Left lung (tissue), 10 donors: ENCODE measurements around the gene TRAF1. TPM values are rescaled to one million over a fixed set of nuclear protein-coding genes. Genes with fewer than 3 reads are reported as not detected.

Experiments used
- ATAC-seq: fragments of 200-7000 bp; cut with Tn5 transposase; one replicate; pipeline ENCODE4 v1.9.1; 2020; ENCODE audit warnings: moderate library complexity
- DNase-seq, 4 donors: peaks; one replicate each; pipeline ENCODE4 v3.0.0-alpha.2; 2013 to 2020
- H3K27ac ChIP-seq, 2 donors: fragments of 200-600 bp; sonication (generic) in 1 of 2; one replicate each; pipeline versions ENCODE4 v1.5.0 to v1.8.0; 2020 to 2021
- H3K27me3 ChIP-seq, 2 donors: fragments of 200-600 bp; sonication (generic) in 1 of 2; one replicate each; pipeline versions ENCODE4 v1.5.0 to v1.8.0; 2020 to 2021
- H3K36me3 ChIP-seq, 2 donors: fragments of 200-600 bp; sonication (generic) in 1 of 2; one replicate each; pipeline versions ENCODE4 v1.5.0 to v1.8.0; 2020 to 2021
- H3K4me1 ChIP-seq, 2 donors: fragments of 200-600 bp; one replicate each; pipeline ENCODE4 v1.8.0; 2021
- H3K4me3 ChIP-seq, 2 donors: fragments of 200-600 bp; sonication (generic) in 1 of 2; one replicate each; pipeline versions ENCODE4 v1.5.0 to v1.8.0; 2020 to 2021; ENCODE audit warnings: mild to moderate bottlenecking in 1 of 2
- H3K9me3 ChIP-seq, 2 donors: fragments of 200-600 bp; sonication (generic) in 1 of 2; one replicate each; pipeline versions ENCODE4 v1.5.0 to v1.8.0; 2020 to 2021
- intact Hi-C, 2 donors: fragments of 100-400 bp; cut with DNase I; formaldehyde crosslinking; loops; one replicate each; pipeline versions ENCODE4 v1.11.2 to v1.14.2; 2022
- polyA plus RNA-seq, 6 donors: library from polyadenylated mRNA; unstranded; fragments of 120-200 nt; gene quantifications; one replicate each; pipeline ENCODE4 v1.2.1, GENCODE V29; 2013; ENCODE audit not compliant: insufficient read length in 6 of 6
- total RNA-seq, 2 donors: library from RNA; stranded (reverse); fragmentation: NEBNext Ultra II Directional; extraction: Animal tissue kit (Norgen Biotek cat#: 25700); gene quantifications; one replicate each; pipeline ENCODE4 v1.2.1, GENCODE V29; 2021
- TF ChIP-seq, protein P1 (sequence below), 2 donors: fragments of 200-600 bp; sonication (generic) in 1 of 2; IDR thresholded peaks; one replicate each; pipeline versions ENCODE4 v1.5.0 to v1.8.0; 2021; ENCODE audit warnings: antibody characterized with exemption in 2 of 2
- donor health status: DM: no; HTN: yes; CAD: no.
- donor health status: DM: no; HTN: no; CAD: no.

The TRAF1 gene
- total and polyA plus RNA-seq, 8 donors = 4.4 to 10.8 (median 8.5) TPM

- intact Hi-C loops = no loop called here
- no peak for ATAC-seq
- Histone ChIP-seq H3K4me3 (no peak overlapping the region), H3K4me1 (peaks cover 5 to 12% of the 10 kb centered on the region in 2 donors), H3K9me3 (no peaks in the 10 kb centered on the region), H3K27ac (no peak overlapping the region), H3K27me3 (no peaks in the 10 kb centered on the region), H3K36me3 (no peaks in the 10 kb centered on the region)
- TF ChIP-seq, protein P1, sequence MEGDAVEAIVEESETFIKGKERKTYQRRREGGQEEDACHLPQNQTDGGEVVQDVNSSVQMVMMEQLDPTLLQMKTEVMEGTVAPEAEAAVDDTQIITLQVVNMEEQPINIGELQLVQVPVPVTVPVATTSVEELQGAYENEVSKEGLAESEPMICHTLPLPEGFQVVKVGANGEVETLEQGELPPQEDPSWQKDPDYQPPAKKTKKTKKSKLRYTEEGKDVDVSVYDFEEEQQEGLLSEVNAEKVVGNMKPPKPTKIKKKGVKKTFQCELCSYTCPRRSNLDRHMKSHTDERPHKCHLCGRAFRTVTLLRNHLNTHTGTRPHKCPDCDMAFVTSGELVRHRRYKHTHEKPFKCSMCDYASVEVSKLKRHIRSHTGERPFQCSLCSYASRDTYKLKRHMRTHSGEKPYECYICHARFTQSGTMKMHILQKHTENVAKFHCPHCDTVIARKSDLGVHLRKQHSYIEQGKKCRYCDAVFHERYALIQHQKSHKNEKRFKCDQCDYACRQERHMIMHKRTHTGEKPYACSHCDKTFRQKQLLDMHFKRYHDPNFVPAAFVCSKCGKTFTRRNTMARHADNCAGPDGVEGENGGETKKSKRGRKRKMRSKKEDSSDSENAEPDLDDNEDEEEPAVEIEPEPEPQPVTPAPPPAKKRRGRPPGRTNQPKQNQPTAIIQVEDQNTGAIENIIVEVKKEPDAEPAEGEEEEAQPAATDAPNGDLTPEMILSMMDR (IDR thresholded peaks at IDR 0.05) = no peak
- no peak for DNase-seq
These were observed 22.2 kb upstream of the TRAF1 start for GRCh38 chr9:120948824-120949223.

- TF ChIP-seq, protein P1 (IDR thresholded peaks at IDR 0.05) = no peak
- no peaks in the 10 kb centered on the region for H3K36me3 ChIP-seq
- H3K27me3 ChIP-seq = no peaks in the 10 kb centered on the region
- H3K27ac ChIP-seq = no peak overlapping the region
- H3K9me3 ChIP-seq = no peaks in the 10 kb centered on the region
- intact Hi-C loops = no loop called here
- H3K4me3 ChIP-seq = no peak overlapping the region
- peaks cover 10 to 20% of the 10 kb centered on the region in 2 donors for H3K4me1 ChIP-seq
- ATAC-seq (peak; percentile 63), DNase-seq (no peak)
These were observed 20.6 kb upstream of the TRAF1 start for GRCh38 chr9:120947222-120947621.

- Histone ChIP-seq H3K4me1 (peaks cover 18 to 29% of the 10 kb centered on the region in 2 donors), H3K9me3 (no peaks in the 10 kb centered on the region), H3K27me3 (no peaks in the 10 kb centered on the region), H3K27ac (no peak overlapping the region), H3K36me3 (no peaks in the 10 kb centered on the region), H3K4me3 (no peak overlapping the region)
- intact Hi-C loops = no loop called here
- DNase-seq (no peak), ATAC-seq (no peak)
- TF ChIP-seq, protein P1 (IDR thresholded peaks at IDR 0.05) = no peak
These were observed 19.7 kb upstream of the TRAF1 start for GRCh38 chr9:120946259-120946658.

- intact Hi-C loops = no loop called here
- no peak for ATAC-seq
- Histone ChIP-seq H3K36me3 (no peaks in the 10 kb centered on the region), H3K9me3 (no peaks in the 10 kb centered on the region), H3K27ac (no peak overlapping the region), H3K27me3 (no peaks in the 10 kb centered on the region), H3K4me1 (peaks cover 21 to 29% of the 10 kb centered on the region in 2 donors), H3K4me3 (no peak overlapping the region)
- TF ChIP-seq, protein P1 (IDR thresholded peaks at IDR 0.05) = no peak
- DNase-seq = no peak
These were observed 18.4 kb upstream of the TRAF1 start for GRCh38 chr9:120944948-120945347.

DNA sequence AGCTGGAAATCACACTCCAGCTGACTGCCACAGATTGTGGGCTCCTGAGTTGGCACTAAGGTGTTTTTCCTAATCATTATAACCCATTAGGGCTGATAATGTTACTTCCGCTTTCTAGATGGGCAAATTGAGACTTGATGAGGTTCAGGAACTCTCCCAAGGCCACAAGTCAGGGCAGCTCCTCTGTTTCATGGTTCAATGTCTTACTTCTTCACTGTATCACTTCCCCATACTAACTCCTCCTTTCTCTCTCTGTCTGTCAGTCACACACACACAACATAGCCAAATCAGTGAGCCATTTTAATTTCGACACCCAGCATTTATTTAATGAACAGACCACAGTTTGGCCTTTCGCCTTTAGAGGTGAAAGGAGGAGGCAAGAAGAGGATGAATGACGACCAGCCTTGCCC is 17.8 kb upstream of the TRAF1 start:
- ATAC-seq (no peak), DNase-seq (no peak)
- Histone ChIP-seq H3K9me3 (no peaks in the 10 kb centered on the region), H3K4me1 (peaks cover 21 to 29% of the 10 kb centered on the region in 2 donors), H3K36me3 (no peaks in the 10 kb centered on the region), H3K4me3 (no peak overlapping the region), H3K27ac (no peak overlapping the region), H3K27me3 (no peaks in the 10 kb centered on the region)
- TF ChIP-seq, protein P1 (IDR thresholded peaks at IDR 0.05) = no peak
- intact Hi-C loops = no loop called here
